Right lobe of liver (tissue), 4 donors: ENCODE data around the gene KCNMA1.

Source experiments
- CTCF ChIP-seq, 4 donors: fragments of 200-600 bp in 3 of 4; fragments of 450-650 bp in 1 of 4; IDR thresholded peaks; one replicate each; pipeline versions ENCODE4 v1.5.1 to v1.8.0; 2016 to 2022; ENCODE audit warnings: antibody characterized with exemption in 4 of 4, mild to moderate bottlenecking in 2 of 4
- POLR2A ChIP-seq: fragments of 450-650 bp; IDR thresholded peaks from one replicate; pipeline ENCODE4 v1.6.1; 2017; ENCODE audit warnings: antibody characterized with exemption, mild to moderate bottlenecking
- donor health status: DM: no; HTN: no; CAD: no.
- donor health status: DM: no; HTN: no; CAD: no.
- donor health status: DM: no; HTN: yes; CAD: no.

GRCh38 chr10:77458986-77459590, 178.5 kb downstream of the KCNMA1 start:
- TF ChIP-seq CTCF (IDR thresholded peaks at IDR 0.05) = no peak
- no peak for TF ChIP-seq POLR2A
